Measurements from ENCODE around the gene FMN1. TPM values are rescaled to one million over a fixed set of nuclear protein-coding genes. Genes with fewer than 3 reads are reported as not detected.

Gene FMN1
- total RNA-seq, 1 experiment from 2014 or later, result 25.8 TPM

DNA sequence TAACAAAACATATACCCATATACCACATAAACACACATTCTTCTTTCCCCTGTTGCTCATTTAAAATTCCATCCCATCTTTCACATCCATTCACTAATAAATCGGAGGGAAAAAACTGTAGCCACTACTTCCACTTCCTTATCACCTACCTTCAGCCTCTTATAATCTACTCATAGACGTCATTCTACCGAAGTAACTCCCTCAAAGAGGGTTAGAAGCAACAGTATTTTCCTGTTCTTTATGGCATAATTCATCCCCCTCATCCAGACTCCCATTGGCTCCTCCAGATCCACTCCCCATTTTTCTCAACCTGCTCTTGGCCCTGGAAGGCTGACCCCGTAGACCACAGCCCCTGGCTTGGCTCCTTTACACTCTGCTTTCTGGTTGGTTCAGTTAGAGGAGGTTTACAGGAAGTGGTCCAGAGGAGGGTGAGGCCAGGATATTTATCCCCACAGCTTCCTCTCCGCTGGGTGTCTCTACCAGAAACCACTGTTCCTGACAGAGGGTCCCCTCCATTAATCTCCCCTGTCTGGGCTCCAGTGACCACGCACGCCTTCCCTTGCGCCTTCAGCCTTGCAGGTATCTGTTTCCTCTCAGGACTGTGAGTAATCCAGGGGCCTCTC is 46.3 kb downstream of the FMN1 start:
- Histone ChIP-seq H3F3A (ENCODE audit: insufficient read depth, low read depth) (no peaks in the 10 kb centered on the region), H4K20me1 (ENCODE audit: insufficient read depth) (no peaks in the 10 kb centered on the region), H3K9me3 (ENCODE audit: insufficient read depth, low read depth) (no peaks in the 10 kb centered on the region), H3K27me3 (ENCODE audit: insufficient read depth, low read depth) (no peaks in the 10 kb centered on the region), H3K4me3 (no peak overlapping the region), H3K27ac (no peak overlapping the region), H3K9me2 (ENCODE audit: insufficient read depth) (no peaks in the 10 kb centered on the region), H3K79me2 (ENCODE audit: low read depth) (no peaks in the 10 kb centered on the region), H3K4me1 (replicated peaks; ENCODE audit: insufficient read depth) (no peaks in the 10 kb centered on the region), H3K36me3 (ENCODE audit: low read depth) (no peaks in the 10 kb centered on the region), H3K4me2 (no peak overlapping the region), H2AFZ (no peak overlapping the region)
- TF ChIP-seq, protein P1, sequence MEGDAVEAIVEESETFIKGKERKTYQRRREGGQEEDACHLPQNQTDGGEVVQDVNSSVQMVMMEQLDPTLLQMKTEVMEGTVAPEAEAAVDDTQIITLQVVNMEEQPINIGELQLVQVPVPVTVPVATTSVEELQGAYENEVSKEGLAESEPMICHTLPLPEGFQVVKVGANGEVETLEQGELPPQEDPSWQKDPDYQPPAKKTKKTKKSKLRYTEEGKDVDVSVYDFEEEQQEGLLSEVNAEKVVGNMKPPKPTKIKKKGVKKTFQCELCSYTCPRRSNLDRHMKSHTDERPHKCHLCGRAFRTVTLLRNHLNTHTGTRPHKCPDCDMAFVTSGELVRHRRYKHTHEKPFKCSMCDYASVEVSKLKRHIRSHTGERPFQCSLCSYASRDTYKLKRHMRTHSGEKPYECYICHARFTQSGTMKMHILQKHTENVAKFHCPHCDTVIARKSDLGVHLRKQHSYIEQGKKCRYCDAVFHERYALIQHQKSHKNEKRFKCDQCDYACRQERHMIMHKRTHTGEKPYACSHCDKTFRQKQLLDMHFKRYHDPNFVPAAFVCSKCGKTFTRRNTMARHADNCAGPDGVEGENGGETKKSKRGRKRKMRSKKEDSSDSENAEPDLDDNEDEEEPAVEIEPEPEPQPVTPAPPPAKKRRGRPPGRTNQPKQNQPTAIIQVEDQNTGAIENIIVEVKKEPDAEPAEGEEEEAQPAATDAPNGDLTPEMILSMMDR (conservative IDR thresholded peaks at IDR 0.05), result no peak
- no peak for TF ChIP-seq EZH2 (IDR thresholded peaks at IDR 0.05; ENCODE audit: low read depth)
- DNase-seq, result no peak
- ChIA-PET CTCF (interaction anchor here (0.5 kb wide), 1 partner anchor 52 kb away, joined by 3 read pairs; no protein-coding TSS in a partner anchor), POLR2A (ENCODE audit: unreplicated experiment) (no interaction called here)
- BruUV-seq (replicated peaks), result no TSS peak
- intact Hi-C loops (cut with micrococcal nuclease; ENCODE audit: unreplicated experiment), result no loop called here

GRCh38 chr15:33146051-33146450 is 48.5 kb downstream of the FMN1 start:
- Histone ChIP-seq H3K4me1 (replicated peaks; ENCODE audit: insufficient read depth) (no peaks in the 10 kb centered on the region), H3K9me2 (ENCODE audit: insufficient read depth) (no peaks in the 10 kb centered on the region), H3K4me3 (no peak overlapping the region), H3F3A (ENCODE audit: insufficient read depth, low read depth) (no peaks in the 10 kb centered on the region), H3K36me3 (ENCODE audit: low read depth) (no peaks in the 10 kb centered on the region), H2AFZ (no peak overlapping the region), H3K9me3 (ENCODE audit: insufficient read depth, low read depth) (no peaks in the 10 kb centered on the region), H4K20me1 (ENCODE audit: insufficient read depth) (no peaks in the 10 kb centered on the region), H3K79me2 (ENCODE audit: low read depth) (no peaks in the 10 kb centered on the region), H3K27me3 (ENCODE audit: insufficient read depth, low read depth) (no peaks in the 10 kb centered on the region), H3K27ac (no peak overlapping the region), H3K4me2 (no peak overlapping the region)
- ChIA-PET CTCF (no interaction called here), POLR2A (ENCODE audit: unreplicated experiment) (interaction anchor here (0.6 kb wide), 1 partner anchor 487 kb away, joined by 3 read pairs; no protein-coding TSS in a partner anchor)
- no peak for DNase-seq
- intact Hi-C loops (cut with micrococcal nuclease; ENCODE audit: unreplicated experiment), result no loop called here
- BruUV-seq (replicated peaks), result no TSS peak
- TF ChIP-seq EZH2 (IDR thresholded peaks at IDR 0.05; ENCODE audit: low read depth), result no peak
- TF ChIP-seq, protein P1 (conservative IDR thresholded peaks at IDR 0.05), result no peak

- CTCF ChIA-PET, result no interaction called here
Observed at GRCh38 chr15:33145447-33145846, 49.1 kb downstream of the FMN1 start.

More at GRCh38 chr15:33145447-33145846, 49.1 kb downstream of the FMN1 start:
- H3K79me2 ChIP-seq (ENCODE audit: low read depth), result no peaks in the 10 kb centered on the region
- H3K27me3 ChIP-seq (ENCODE audit: insufficient read depth, low read depth), result no peaks in the 10 kb centered on the region
- intact Hi-C loops (cut with micrococcal nuclease; ENCODE audit: unreplicated experiment), result no loop called here
- TF ChIP-seq EZH2 (IDR thresholded peaks at IDR 0.05; ENCODE audit: low read depth), result no peak
- TF ChIP-seq, protein P1 (conservative IDR thresholded peaks at IDR 0.05), result no peak
- BruUV-seq (replicated peaks), result no TSS peak
- no peaks in the 10 kb centered on the region for H3F3A ChIP-seq (ENCODE audit: insufficient read depth, low read depth)
- no peaks in the 10 kb centered on the region for H4K20me1 ChIP-seq (ENCODE audit: insufficient read depth)
- no peak for DNase-seq
- no peak overlapping the region for H3K4me3 ChIP-seq
- H2AFZ ChIP-seq, result no peak overlapping the region
- no peaks in the 10 kb centered on the region for H3K36me3 ChIP-seq (ENCODE audit: low read depth)
- no peaks in the 10 kb centered on the region for H3K4me1 ChIP-seq (replicated peaks; ENCODE audit: insufficient read depth)
- POLR2A ChIA-PET (ENCODE audit: unreplicated experiment), result no interaction called here
- no peaks in the 10 kb centered on the region for H3K9me2 ChIP-seq (ENCODE audit: insufficient read depth)
- H3K4me2 ChIP-seq, result no peak overlapping the region
- no peak overlapping the region for H3K27ac ChIP-seq
- no peaks in the 10 kb centered on the region for H3K9me3 ChIP-seq (ENCODE audit: insufficient read depth, low read depth)
